Measurements from ENCODE around the gene OR13D1.

GRCh38 chr9:104675611-104676010 lies 18.7 kb upstream of the OR13D1 start:
- TF ChIP-seq EZH2 (IDR thresholded peaks at IDR 0.05; ENCODE audit: low read depth): no peak
- TF ChIP-seq, protein P1, sequence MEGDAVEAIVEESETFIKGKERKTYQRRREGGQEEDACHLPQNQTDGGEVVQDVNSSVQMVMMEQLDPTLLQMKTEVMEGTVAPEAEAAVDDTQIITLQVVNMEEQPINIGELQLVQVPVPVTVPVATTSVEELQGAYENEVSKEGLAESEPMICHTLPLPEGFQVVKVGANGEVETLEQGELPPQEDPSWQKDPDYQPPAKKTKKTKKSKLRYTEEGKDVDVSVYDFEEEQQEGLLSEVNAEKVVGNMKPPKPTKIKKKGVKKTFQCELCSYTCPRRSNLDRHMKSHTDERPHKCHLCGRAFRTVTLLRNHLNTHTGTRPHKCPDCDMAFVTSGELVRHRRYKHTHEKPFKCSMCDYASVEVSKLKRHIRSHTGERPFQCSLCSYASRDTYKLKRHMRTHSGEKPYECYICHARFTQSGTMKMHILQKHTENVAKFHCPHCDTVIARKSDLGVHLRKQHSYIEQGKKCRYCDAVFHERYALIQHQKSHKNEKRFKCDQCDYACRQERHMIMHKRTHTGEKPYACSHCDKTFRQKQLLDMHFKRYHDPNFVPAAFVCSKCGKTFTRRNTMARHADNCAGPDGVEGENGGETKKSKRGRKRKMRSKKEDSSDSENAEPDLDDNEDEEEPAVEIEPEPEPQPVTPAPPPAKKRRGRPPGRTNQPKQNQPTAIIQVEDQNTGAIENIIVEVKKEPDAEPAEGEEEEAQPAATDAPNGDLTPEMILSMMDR (conservative IDR thresholded peaks at IDR 0.05): no peak

Measured in PC-9 (cell line).